Heart right ventricle (tissue), 16 donors: ENCODE data around the gene VAMP2. TPM values are rescaled to one million over a fixed set of nuclear protein-coding genes. Genes with fewer than 3 reads are reported as not detected.

Experiments used
- ATAC-seq, 8 donors: fragments of 200-7000 bp; cut with Tn5 transposase; one replicate each; pipeline ENCODE4 v1.9.1; 2020; ENCODE audit warnings: mild to moderate bottlenecking in 8 of 8, moderate library complexity in 8 of 8, moderate number of reproducible peaks in 1 of 8
- DNase-seq, 2 donors: peaks; one replicate each; pipeline ENCODE4 v3.0.0-alpha.2; 2020
- H3K27ac ChIP-seq, 10 donors: fragments of 200-600 bp; sonication (generic) in 2 of 10; one replicate each; pipeline versions ENCODE4 v1.5.0 to v1.8.0; 2020 to 2022; ENCODE audit warnings: mild to moderate bottlenecking in 3 of 10
- H3K27me3 ChIP-seq, 7 donors: fragments of 200-600 bp; one replicate each; pipeline ENCODE4 v1.8.0; 2021 to 2022; ENCODE audit warnings: mild to moderate bottlenecking in 2 of 7
- H3K36me3 ChIP-seq, 9 donors: fragments of 200-600 bp; sonication (generic) in 1 of 9; one replicate each; pipeline versions ENCODE4 v1.5.0 to v1.8.0; 2020 to 2022; ENCODE audit warnings: mild to moderate bottlenecking in 2 of 9
- H3K4me1 ChIP-seq, 9 donors: fragments of 200-600 bp; sonication (generic) in 1 of 9; one replicate each; pipeline versions ENCODE4 v1.5.0 to v1.8.0; 2020 to 2022; ENCODE audit warnings: mild to moderate bottlenecking in 4 of 9
- H3K4me3 ChIP-seq, 10 donors: fragments of 200-600 bp; sonication (generic) in 2 of 10; one replicate each; pipeline versions ENCODE4 v1.5.0 to v1.8.0; 2020 to 2022; ENCODE audit warnings: mild to moderate bottlenecking in 7 of 10, moderate library complexity in 2 of 10
- H3K9me3 ChIP-seq, 11 donors: fragments of 200-600 bp in 10 of 11; sonication (generic) in 2 of 11; one replicate each; pipeline versions ENCODE4 v1.5.0 to v1.8.0; 2013 to 2022; ENCODE audit warnings: mild to moderate bottlenecking in 2 of 11, control low read depth in 1 of 11, moderate library complexity in 1 of 11
- WGBS, 2 donors: extraction: QIAGEN DNeasy Blood & Tissue Kit; methylation state at CpG; one replicate each; pipeline ENCODE4 v1.1.7; 2013; ENCODE audit warnings: inconsistent platforms in 1 of 2; 5-methylcytosine and 5-hydroxymethylcytosine counted together
- intact Hi-C, 10 donors: fragments of 100-400 bp; cut with DNase I; formaldehyde crosslinking; loops; one replicate each; pipeline versions ENCODE4 v1.11.1 to v1.14.2; 2022
- polyA plus RNA-seq, 2 donors: library from polyadenylated mRNA; stranded (reverse); fragments of 200-250 nt; gene quantifications; one replicate each; pipeline ENCODE4 v1.2.3, GENCODE V29; 2013
- total RNA-seq, 10 donors: library from RNA; stranded (reverse); fragmentation: NEBNext Ultra II Directional in 3 of 10; extraction: Animal tissue kit (Norgen Biotek cat#: 25700) in 3 of 10; gene quantifications; one replicate each; pipeline versions ENCODE4 v1.2.1 to v1.2.4, GENCODE V29; 2021 to 2023
- TF ChIP-seq, protein P1 (sequence below), 9 donors: fragments of 200-600 bp; sonication (generic) in 2 of 9; IDR thresholded peaks; one replicate each; pipeline versions ENCODE4 v1.5.0 to v1.8.0; 2021 to 2022; ENCODE audit warnings: antibody characterized with exemption in 9 of 9, mild to moderate bottlenecking in 5 of 9, moderate library complexity in 1 of 9
- donor health status: Arrhythmogenic right ventricular cardiomyopathy.
- donor health status: ischemic (EF 13 %, LVEDD 7.1; RV severe dilation, severe dysfunction).
- donor health status: healthy with polysubstance abuse.
- donor health status: DM: no; HTN: yes; CAD: no.
- donor health status: DM: no; HTN: no; CAD: no.
- donor health status: ischemic (EF 25% LVEDD 6.9; RV normal size, moderate dysfunction).
- donor health status: ischemic (EF 25% LVEDD 5.7; RV mildly dilated, moderate dysfunction).
- donor health status: healthy.
- donor health status: DM: yes; HTN: yes; CAD: no.
- donor health status: Ischemic cardiomyopathy.
- donor health status: ischemic (EF 35%, LVEDD 5.7; RV mildly dilated, moderate dysfunction).
- donor health status: nonischemic (EF 11% LVEDD 7.7; RV severe dilation, severe dysfunction).
- donor health status: DM: yes; HTN: yes; CAD: no.
- donor health status: PGD.
- donor health status: ischemic (EF 29% LVEDD 5.4; RV normal size, mild dysfunction).
- donor health status: nonischemic (EF 23%, LVEDD 6.1; RV moderate dilation, normal function).

VAMP2 gene
- total and polyA plus RNA-seq, 12 donors = 46.8 to 67.8 (median 59.9) TPM

DNA sequence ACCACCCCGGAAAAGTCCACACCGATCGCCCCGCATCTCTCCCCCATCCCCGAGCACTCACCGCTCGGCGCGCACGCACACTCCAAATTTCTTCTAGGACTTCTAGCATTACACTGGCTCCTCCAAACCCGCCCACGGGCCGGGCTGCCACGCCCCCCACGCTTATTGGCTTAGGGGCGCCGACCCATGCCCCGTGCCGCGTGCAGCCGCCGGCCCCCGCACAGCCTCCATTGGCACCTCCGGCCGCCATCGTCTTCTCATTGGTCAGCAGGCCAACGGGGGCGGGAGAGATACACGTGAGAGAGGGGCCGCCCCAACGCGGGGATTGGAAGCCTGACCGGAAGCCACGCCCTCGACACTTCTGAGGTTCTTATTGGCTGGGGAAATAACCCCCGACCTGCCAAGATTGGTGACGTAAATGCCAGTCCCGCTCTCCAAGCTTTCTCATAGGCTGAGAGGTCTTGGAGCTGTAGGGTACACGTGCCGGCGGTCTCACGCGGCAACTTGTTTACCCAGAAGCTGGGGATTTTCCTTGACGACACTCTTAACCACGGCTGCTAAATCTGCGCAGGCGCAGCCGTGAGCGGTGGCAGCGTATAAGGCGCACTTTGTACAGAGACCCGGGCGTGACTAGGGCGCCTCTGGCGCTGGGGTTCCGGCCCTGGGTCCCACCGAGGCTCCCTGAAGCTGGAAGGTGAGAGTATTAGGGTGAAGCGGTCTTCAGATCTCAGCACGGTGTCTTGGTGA lies 6.3 kb downstream of the VAMP2 start:
- peak overlapping the region; percentile 97 to 100 (median 100) for H3K27ac ChIP-seq
- intact Hi-C loops = loop anchor here in 4 of 10 donors (2.0 to 10.0 kb wide), 5 partner anchors 18 to 322 kb away; partner anchors contain the start of genes CYB5D1 (in 1 of the 4), HES7 (in 1 of the 4), KDM6B (in 1 of the 4) and NAA38 (in 1 of the 4)
- WGBS, 2 donors = 0 to 1% methylated on average over 59 of the region's 59 CpGs
- TF ChIP-seq, protein P1, sequence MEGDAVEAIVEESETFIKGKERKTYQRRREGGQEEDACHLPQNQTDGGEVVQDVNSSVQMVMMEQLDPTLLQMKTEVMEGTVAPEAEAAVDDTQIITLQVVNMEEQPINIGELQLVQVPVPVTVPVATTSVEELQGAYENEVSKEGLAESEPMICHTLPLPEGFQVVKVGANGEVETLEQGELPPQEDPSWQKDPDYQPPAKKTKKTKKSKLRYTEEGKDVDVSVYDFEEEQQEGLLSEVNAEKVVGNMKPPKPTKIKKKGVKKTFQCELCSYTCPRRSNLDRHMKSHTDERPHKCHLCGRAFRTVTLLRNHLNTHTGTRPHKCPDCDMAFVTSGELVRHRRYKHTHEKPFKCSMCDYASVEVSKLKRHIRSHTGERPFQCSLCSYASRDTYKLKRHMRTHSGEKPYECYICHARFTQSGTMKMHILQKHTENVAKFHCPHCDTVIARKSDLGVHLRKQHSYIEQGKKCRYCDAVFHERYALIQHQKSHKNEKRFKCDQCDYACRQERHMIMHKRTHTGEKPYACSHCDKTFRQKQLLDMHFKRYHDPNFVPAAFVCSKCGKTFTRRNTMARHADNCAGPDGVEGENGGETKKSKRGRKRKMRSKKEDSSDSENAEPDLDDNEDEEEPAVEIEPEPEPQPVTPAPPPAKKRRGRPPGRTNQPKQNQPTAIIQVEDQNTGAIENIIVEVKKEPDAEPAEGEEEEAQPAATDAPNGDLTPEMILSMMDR (IDR thresholded peaks at IDR 0.05) = peak in 4 of 9 donors; percentile 12 to 42 (median 28)
- peaks cover 0 to 31% (median 16%) of the 10 kb centered on the region in 9 donors for H3K36me3 ChIP-seq
- peaks cover 19 to 91% (median 51%) of the 10 kb centered on the region in 9 donors for H3K4me1 ChIP-seq
- ATAC-seq (peak; percentile 65 to 75 (median 68)), DNase-seq (peak; percentile 100)
- H3K27me3 ChIP-seq = no peaks in the 10 kb centered on the region
- H3K4me3 ChIP-seq = peak overlapping the region; percentile 66 to 91 (median 81)
- no peaks in the 10 kb centered on the region for H3K9me3 ChIP-seq

- H3K4me3 ChIP-seq = peak overlapping the region; percentile 66 to 91 (median 81)
- peaks cover 17 to 91% (median 46%) of the 10 kb centered on the region in 9 donors for H3K4me1 ChIP-seq
- ATAC-seq (no peak), DNase-seq (no peak)
- intact Hi-C loops = loop anchor here in 4 of 10 donors (2.0 to 10.0 kb wide), 7 partner anchors 17 to 321 kb away; partner anchors contain the start of genes ALOXE3 (in 1 of the 4), CYB5D1 (in 1 of the 4), HES7 (in 1 of the 4) and KDM6B (in 1 of the 4)
- TF ChIP-seq, protein P1 (IDR thresholded peaks at IDR 0.05) = no peak
- peaks cover 0 to 26% (median 11%) of the 10 kb centered on the region in 9 donors for H3K36me3 ChIP-seq
- WGBS, 2 donors = 0% methylated on average over 11 of the region's 11 CpGs
- H3K9me3 ChIP-seq = no peaks in the 10 kb centered on the region
- H3K27ac ChIP-seq = peak overlapping the region; percentile 92 to 100 (median 100)
- H3K27me3 ChIP-seq = no peaks in the 10 kb centered on the region
Measured at GRCh38 chr17:8155996-8156245, 6.8 kb downstream of the VAMP2 start.

GRCh38 chr17:8155231-8155995 lies 7.3 kb downstream of the VAMP2 start:
- peaks cover 0 to 25% (median 11%) of the 10 kb centered on the region in 9 donors for H3K36me3 ChIP-seq
- peaks cover 22 to 91% (median 50%) of the 10 kb centered on the region in 9 donors for H3K4me1 ChIP-seq
- H3K27me3 ChIP-seq = no peaks in the 10 kb centered on the region
- 9 to 10% methylated on average over 14 of the region's 14 CpGs for WGBS, 2 donors
- peak overlapping the region; percentile 92 to 100 (median 100) for H3K27ac ChIP-seq
- intact Hi-C loops = loop anchor here in 3 of 10 donors (2.0 to 10.0 kb wide), 7 partner anchors 17 to 321 kb away; partner anchors contain the start of genes ALOXE3 (in 1 of the 3), CYB5D1 (in 1 of the 3), HES7 (in 1 of the 3) and KDM6B (in 1 of the 3)
- H3K9me3 ChIP-seq = no peaks in the 10 kb centered on the region
- DNase-seq (peak in 1 of 2 donors; percentile 23), ATAC-seq (no peak)
- peak overlapping the region; percentile 66 to 91 (median 81) for H3K4me3 ChIP-seq
- TF ChIP-seq, protein P1 (IDR thresholded peaks at IDR 0.05) = no peak
